ENCODE measurements around the gene TRIP4. TPM values are rescaled to one million over a fixed set of nuclear protein-coding genes. Genes with fewer than 3 reads are reported as not detected.
A peak's percentile ranks its signal among the peaks of the same experiment; 100 is the strongest.

TRIP4 gene
- total RNA-seq, 2 donors from 2014 or later, result 11.7 to 15.5 TPM

DNA sequence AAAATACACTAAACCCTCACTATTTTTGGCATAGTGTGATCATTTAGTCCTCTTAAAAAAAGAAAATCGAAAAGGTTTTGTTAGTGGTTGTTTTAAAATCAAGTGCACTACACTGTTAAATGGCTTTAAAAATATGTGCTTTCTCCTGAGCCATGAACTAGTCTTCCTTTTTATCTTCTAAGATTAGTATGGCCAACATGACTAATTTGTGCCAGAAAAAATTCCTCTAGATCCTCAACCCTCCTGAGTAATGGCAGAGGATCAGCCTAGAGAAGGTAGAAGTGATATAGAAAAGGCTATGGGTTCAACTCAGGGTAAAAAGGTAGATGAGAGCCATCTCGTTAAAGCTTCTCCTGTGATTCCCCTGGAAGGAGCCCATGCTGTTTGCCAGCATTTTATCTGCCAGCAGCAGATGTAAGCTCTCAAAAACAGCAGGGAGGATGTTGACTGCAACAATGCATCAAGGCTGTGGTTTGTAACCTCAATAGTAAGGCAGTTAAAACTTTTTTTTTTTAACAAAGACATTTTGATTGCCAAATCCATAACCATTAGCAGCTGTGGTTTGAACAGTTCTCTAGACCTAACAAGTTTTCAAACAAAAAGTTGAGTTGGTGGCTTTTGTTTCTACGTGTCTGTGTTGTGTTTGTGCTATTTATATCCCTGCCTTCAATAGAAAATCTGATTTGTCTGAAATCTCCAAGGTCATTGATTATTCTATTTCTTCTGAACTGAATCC, 42.5 kb downstream of the TRIP4 start:
- TF ChIP-seq, protein P1, sequence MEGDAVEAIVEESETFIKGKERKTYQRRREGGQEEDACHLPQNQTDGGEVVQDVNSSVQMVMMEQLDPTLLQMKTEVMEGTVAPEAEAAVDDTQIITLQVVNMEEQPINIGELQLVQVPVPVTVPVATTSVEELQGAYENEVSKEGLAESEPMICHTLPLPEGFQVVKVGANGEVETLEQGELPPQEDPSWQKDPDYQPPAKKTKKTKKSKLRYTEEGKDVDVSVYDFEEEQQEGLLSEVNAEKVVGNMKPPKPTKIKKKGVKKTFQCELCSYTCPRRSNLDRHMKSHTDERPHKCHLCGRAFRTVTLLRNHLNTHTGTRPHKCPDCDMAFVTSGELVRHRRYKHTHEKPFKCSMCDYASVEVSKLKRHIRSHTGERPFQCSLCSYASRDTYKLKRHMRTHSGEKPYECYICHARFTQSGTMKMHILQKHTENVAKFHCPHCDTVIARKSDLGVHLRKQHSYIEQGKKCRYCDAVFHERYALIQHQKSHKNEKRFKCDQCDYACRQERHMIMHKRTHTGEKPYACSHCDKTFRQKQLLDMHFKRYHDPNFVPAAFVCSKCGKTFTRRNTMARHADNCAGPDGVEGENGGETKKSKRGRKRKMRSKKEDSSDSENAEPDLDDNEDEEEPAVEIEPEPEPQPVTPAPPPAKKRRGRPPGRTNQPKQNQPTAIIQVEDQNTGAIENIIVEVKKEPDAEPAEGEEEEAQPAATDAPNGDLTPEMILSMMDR (IDR thresholded peaks at IDR 0.05), result no peak
- no peak for TF ChIP-seq POLR2A (IDR thresholded peaks at IDR 0.05)
- intact Hi-C loops (cut with DNase I), result loop anchor here (10.0 kb wide), 1 partner anchor 255 kb away; no protein-coding TSS in a partner anchor
- no peak for ATAC-seq

DNA sequence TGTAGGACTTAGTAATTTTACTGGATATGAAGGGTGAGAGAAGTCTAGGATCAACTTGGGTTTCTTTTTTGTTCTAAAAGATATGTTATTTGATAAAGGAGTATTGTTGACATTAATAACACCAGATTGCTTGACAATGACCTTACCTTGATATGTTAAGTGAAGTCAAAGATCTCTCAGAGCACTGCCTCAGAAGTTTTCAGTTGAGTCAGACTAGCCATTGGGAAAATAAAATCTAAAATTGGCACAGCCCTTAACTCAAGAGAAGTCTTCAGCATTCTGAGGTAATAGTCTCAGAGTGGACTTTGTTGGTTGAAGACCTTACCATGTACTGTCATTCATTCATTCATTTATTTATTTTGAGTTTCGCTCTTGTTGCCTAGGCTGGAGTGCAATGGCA, 50.3 kb downstream of the TRIP4 start:
- intact Hi-C loops (cut with DNase I), result no loop called here
- DNase-seq (no peak), ATAC-seq (no peak)
- WGBS, 2 donors, result 100% methylated on average over 1 of the region's 1 CpG
- no peaks in the 10 kb centered on the region for H3K9me3 ChIP-seq
- H3K27me3 ChIP-seq, result no peaks in the 10 kb centered on the region
- no peak overlapping the region for H3K4me3 ChIP-seq
- H3K36me3 ChIP-seq (replicated peaks in 1 of 2; ENCODE audit: insufficient read depth in 1 of 2, low read depth in 2 of 2), result no peaks in the 10 kb centered on the region
- H3K27ac ChIP-seq, result no peak overlapping the region
- peaks cover 2% of the 10 kb centered on the region for H3K4me1 ChIP-seq
- no peak for TF ChIP-seq POLR2A (IDR thresholded peaks at IDR 0.05)
- TF ChIP-seq, protein P1 (IDR thresholded peaks at IDR 0.05), result no peak

More for the DNA sequence above, 42.5 kb downstream of the TRIP4 start:
- Histone ChIP-seq H3K9me3 (no peaks in the 10 kb centered on the region), H3K27ac (no peak overlapping the region), H3K4me1 (no peaks in the 10 kb centered on the region), H3K36me3 (replicated peaks in 1 of 2; ENCODE audit: insufficient read depth in 1 of 2, low read depth in 2 of 2) (peaks cover under 1 to 6% of the 10 kb centered on the region in 2 donors), H3K27me3 (no peaks in the 10 kb centered on the region), H3K4me3 (no peak overlapping the region)
- peak in 2 of 4 donors; percentile 12 to 23 for DNase-seq
- WGBS, 2 donors, result 27% methylated on average over 3 of the region's 3 CpGs

DNA sequence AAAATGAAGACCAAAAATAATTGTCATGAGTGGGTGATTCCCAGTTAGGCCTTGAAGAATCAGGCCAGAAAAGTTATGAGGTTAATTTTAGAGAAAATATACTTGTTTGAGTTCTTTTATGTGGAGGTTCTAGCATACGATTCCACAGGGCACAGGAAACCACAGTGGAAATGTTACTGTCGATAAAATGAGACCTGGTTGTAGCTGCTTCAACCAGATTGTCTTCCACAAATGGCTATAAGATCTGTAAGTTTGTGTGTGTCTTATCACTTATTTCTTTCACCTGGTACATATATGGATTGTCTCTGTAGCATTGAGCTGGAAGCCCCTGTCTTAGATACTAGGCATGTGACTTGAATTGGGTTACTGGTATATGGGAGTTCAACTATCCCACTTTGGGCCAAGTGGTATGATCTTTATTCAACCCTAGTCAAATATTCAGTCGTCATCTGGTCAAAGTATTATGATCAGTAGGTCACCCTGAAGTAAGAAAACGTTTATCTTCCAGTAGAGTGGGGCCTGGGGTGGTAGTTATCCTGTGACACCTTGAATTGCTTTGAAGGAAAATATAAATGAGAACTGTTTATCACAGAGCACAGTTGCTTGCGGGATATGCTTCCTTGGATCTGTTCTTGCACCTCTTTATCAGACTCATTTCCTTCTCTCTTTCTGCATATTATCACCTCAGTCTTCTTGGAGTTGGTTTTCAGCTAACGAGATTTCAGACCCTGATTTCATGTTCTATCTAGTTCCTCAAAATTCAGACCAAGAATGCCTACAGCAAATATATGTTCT, 51.2 kb downstream of the TRIP4 start:
- no peak for ATAC-seq
- WGBS, 2 donors, result 62 to 81% methylated on average over 6 of the region's 6 CpGs
- intact Hi-C loops (cut with DNase I), result no loop called here

DNA sequence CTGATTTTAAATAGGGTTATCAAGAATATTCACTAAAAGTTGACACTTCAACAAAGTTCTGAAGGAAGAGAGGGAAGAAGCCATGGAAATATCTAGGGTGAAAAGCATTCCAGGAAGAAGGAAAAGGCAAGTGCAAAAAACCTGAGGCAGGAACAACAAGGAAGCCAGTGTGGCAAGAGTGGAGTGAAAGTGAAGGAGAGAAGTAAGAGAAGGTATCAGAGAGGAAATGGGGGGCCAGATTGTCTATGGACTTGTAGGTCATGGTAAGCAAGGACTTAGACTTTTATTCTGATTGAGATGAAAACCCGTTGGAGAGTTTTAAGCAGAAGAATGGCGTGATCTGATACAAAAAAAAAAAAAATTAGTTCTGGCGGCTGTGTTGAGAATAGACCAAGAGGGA, 54.2 kb downstream of the TRIP4 start:
- intact Hi-C loops (cut with DNase I), result no loop called here
- H3K27me3 ChIP-seq, result no peaks in the 10 kb centered on the region
- H3K36me3 ChIP-seq (replicated peaks in 1 of 2; ENCODE audit: insufficient read depth in 1 of 2, low read depth in 2 of 2), result no peaks in the 10 kb centered on the region
- H3K4me3 ChIP-seq, result no peak overlapping the region
- WGBS, 2 donors, result 90 to 95% methylated on average over 3 of the region's 3 CpGs
- H3K9me3 ChIP-seq, result no peaks in the 10 kb centered on the region
- peaks cover 17% of the 10 kb centered on the region for H3K4me1 ChIP-seq
- no peak for TF ChIP-seq POLR2A (IDR thresholded peaks at IDR 0.05)
- TF ChIP-seq, protein P1 (IDR thresholded peaks at IDR 0.05), result no peak
- no peak overlapping the region for H3K27ac ChIP-seq
- ATAC-seq (no peak), DNase-seq (no peak)

More for the DNA sequence above, 51.2 kb downstream of the TRIP4 start:
- Histone ChIP-seq H3K4me1 (peaks cover 9% of the 10 kb centered on the region), H3K9me3 (no peaks in the 10 kb centered on the region), H3K27ac (no peak overlapping the region), H3K4me3 (no peak overlapping the region), H3K27me3 (no peaks in the 10 kb centered on the region), H3K36me3 (replicated peaks in 1 of 2; ENCODE audit: insufficient read depth in 1 of 2, low read depth in 2 of 2) (no peaks in the 10 kb centered on the region)
- TF ChIP-seq, protein P1 (IDR thresholded peaks at IDR 0.05), result no peak
- no peak for TF ChIP-seq POLR2A (IDR thresholded peaks at IDR 0.05)
- DNase-seq, result no peak

Measured in body of pancreas (tissue), 4 donors.